PFSK-1 (cell line): ENCODE measurements around the gene CCDC9B.

ENCODE experiments used
- FOXP2 ChIP-seq: optimal IDR thresholded peaks from 2 replicates; pipeline ENCODE3; 2011; ENCODE audit warnings: borderline replicate concordance, control low read depth, inconsistent platforms; ENCODE audit not compliant: insufficient read depth; ENCODE audit errors: extremely low read length, extremely low read depth
- POLR2AphosphoS5 ChIP-seq: IDR thresholded peaks from 2 replicates; pipeline ENCODE4 v1.6.1; 2012; ENCODE audit warnings: low read depth, mild to moderate bottlenecking, control low read depth, low read length, moderate library complexity
- REST ChIP-seq, 2 experiments: IDR thresholded peaks; 2 replicates each; pipeline versions ENCODE4 v1.6.1 to v1.8.0; 2011 to 2012; ENCODE audit warnings: low read depth in 2 of 2, low read length in 2 of 2, control low read depth in 1 of 2, inconsistent platforms in 1 of 2, mild to moderate bottlenecking in 1 of 2, moderate library complexity in 1 of 2; ENCODE audit not compliant: insufficient read depth in 1 of 2
- SIN3A ChIP-seq: IDR thresholded peaks from 2 replicates; pipeline ENCODE4 v1.6.1; 2012; ENCODE audit warnings: mild to moderate bottlenecking, low read length, moderate library complexity, borderline replicate concordance; ENCODE audit not compliant: insufficient read depth
- TAF1 ChIP-seq: IDR thresholded peaks from 2 replicates; pipeline ENCODE4 v1.6.1; 2012; ENCODE audit warnings: low read length, control low read depth, borderline replicate concordance; ENCODE audit not compliant: insufficient read depth

Gene CCDC9B

GRCh38 chr15:40286061-40286532, 54.6 kb downstream of the CCDC9B start:
- TF ChIP-seq FOXP2 (no peak), REST (IDR thresholded peaks at IDR 0.05; ENCODE audit: insufficient read depth in 1 of 2, low read depth in 2 of 2, low read length in 2 of 2) (no peak), POLR2AphosphoS5 (no peak), SIN3A (no peak), TAF1 (no peak)

GRCh38 chr15:40285554-40286011, 55.2 kb downstream of the CCDC9B start:
- TF ChIP-seq REST (IDR thresholded peaks at IDR 0.05; ENCODE audit: insufficient read depth in 1 of 2, low read depth in 2 of 2, low read length in 2 of 2) (no peak), POLR2AphosphoS5 (no peak), FOXP2 (no peak), SIN3A (no peak)

DNA sequence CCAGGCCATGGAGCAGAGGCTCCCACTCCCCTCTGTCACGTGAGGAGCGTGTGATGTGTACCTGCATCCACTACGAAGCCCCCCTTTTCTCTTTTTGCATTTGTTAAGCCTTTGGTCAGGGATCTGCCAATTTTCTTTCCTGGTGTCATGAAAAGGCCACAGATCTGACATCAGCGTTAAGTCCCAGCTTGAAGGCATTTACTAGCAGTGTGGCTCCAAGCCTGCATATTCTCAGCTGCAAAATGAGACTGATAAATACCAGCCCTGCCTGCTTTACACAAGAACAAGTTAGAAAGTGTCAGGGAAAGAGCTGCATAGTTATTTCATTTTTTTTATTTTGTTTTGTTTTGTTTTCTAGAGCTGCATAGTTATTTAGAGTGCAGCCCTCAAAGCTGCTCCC, 55.6 kb downstream of the CCDC9B start:
- TF ChIP-seq TAF1 (no peak), POLR2AphosphoS5 (no peak), SIN3A (no peak), FOXP2 (no peak), REST (IDR thresholded peaks at IDR 0.05; ENCODE audit: insufficient read depth in 1 of 2, low read depth in 2 of 2, low read length in 2 of 2) (no peak)

GRCh38 chr15:40283615-40284300, 57.0 kb downstream of the CCDC9B start:
- TF ChIP-seq SIN3A = no peak
- TF ChIP-seq REST (IDR thresholded peaks at IDR 0.05; ENCODE audit: insufficient read depth in 1 of 2, low read depth in 2 of 2, low read length in 2 of 2) = no peak
